ENCODE results near the gene EBF3.

DNA sequence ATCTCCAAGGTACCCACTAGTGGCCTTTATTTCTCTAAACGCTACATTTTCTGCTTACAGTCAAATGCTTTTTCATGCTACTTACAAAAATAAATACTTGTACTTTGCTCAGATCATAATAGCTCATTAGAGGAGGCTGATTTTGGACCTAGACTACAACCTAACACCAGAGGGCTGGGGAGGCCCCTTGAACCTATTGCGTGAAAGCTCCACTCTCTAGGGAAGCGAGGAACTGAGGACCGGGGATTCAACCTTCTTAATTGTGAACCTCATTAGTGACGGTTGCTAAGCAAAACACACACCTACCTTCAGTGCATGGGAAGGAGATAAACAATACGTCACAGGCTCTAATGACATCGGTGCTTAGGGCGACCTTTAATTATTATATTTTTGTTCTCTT, 92.1 kb downstream of the EBF3 start:
- TF ChIP-seq, protein P1, sequence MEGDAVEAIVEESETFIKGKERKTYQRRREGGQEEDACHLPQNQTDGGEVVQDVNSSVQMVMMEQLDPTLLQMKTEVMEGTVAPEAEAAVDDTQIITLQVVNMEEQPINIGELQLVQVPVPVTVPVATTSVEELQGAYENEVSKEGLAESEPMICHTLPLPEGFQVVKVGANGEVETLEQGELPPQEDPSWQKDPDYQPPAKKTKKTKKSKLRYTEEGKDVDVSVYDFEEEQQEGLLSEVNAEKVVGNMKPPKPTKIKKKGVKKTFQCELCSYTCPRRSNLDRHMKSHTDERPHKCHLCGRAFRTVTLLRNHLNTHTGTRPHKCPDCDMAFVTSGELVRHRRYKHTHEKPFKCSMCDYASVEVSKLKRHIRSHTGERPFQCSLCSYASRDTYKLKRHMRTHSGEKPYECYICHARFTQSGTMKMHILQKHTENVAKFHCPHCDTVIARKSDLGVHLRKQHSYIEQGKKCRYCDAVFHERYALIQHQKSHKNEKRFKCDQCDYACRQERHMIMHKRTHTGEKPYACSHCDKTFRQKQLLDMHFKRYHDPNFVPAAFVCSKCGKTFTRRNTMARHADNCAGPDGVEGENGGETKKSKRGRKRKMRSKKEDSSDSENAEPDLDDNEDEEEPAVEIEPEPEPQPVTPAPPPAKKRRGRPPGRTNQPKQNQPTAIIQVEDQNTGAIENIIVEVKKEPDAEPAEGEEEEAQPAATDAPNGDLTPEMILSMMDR (IDR thresholded peaks at IDR 0.05) = no peak
- TF ChIP-seq EZH2 (IDR thresholded peaks at IDR 0.05) = no peak
